ENCODE data around the gene DENND4C.

DNA sequence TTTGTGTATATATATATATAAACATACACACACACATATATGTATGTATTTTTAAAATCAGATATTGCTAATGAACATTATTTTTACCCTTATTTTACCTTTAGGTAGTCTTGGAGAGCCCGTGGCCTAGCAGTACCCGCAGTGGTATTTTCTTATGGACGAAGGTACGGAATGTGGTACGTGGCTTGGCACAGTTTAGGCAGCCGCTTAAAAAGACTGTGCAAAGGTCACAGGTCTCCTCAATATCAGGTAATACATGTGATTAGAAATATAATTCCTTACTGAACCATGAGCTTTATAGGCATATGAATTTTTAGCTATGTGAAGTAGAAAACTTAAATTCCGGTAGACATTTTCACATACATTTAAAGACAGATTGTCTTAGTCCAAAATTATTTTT lies 105.7 kb downstream of the DENND4C start:
- TF ChIP-seq, protein P1, sequence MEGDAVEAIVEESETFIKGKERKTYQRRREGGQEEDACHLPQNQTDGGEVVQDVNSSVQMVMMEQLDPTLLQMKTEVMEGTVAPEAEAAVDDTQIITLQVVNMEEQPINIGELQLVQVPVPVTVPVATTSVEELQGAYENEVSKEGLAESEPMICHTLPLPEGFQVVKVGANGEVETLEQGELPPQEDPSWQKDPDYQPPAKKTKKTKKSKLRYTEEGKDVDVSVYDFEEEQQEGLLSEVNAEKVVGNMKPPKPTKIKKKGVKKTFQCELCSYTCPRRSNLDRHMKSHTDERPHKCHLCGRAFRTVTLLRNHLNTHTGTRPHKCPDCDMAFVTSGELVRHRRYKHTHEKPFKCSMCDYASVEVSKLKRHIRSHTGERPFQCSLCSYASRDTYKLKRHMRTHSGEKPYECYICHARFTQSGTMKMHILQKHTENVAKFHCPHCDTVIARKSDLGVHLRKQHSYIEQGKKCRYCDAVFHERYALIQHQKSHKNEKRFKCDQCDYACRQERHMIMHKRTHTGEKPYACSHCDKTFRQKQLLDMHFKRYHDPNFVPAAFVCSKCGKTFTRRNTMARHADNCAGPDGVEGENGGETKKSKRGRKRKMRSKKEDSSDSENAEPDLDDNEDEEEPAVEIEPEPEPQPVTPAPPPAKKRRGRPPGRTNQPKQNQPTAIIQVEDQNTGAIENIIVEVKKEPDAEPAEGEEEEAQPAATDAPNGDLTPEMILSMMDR (IDR thresholded peaks at IDR 0.05 in 8 of 11, conservative IDR thresholded peaks at IDR 0.05 in 3 of 11), result no peak
- TF ChIP-seq POLR2AphosphoS5 (IDR thresholded peaks at IDR 0.05), result no peak
